Fibroblast of lung (primary cell): ENCODE measurements around the gene BCL11A. TPM values are rescaled to one million over a fixed set of nuclear protein-coding genes. Genes with fewer than 3 reads are reported as not detected.

ENCODE experiments used
- DNase-seq, 2 donors: peaks; one replicate each; pipeline versions ENCODE4 v3.0.0 to v3.0.0-alpha.2; 2010; ENCODE audit warnings: low read depth in 2 of 2
- H2AFZ ChIP-seq: 2 replicates; pipeline ENCODE4 v1.5.1; 2012; ENCODE audit warnings: low read length, control low read depth, inconsistent platforms
- H3K27ac ChIP-seq: 2 replicates; pipeline ENCODE4 v1.5.1; 2011; ENCODE audit warnings: low read length, control low read depth; ENCODE audit not compliant: insufficient read depth
- H3K27me3 ChIP-seq: 2 replicates; pipeline ENCODE4 v1.5.1; 2011; ENCODE audit warnings: mild to moderate bottlenecking, low read length; ENCODE audit not compliant: control insufficient read depth, insufficient read depth
- H3K36me3 ChIP-seq: 2 replicates; pipeline ENCODE4 v1.5.1; 2011; ENCODE audit warnings: low read length; ENCODE audit not compliant: control insufficient read depth, insufficient read depth
- H3K4me1 ChIP-seq: 2 replicates; pipeline ENCODE4 v1.5.1; 2011; ENCODE audit warnings: low read length; ENCODE audit not compliant: control insufficient read depth, insufficient read depth; ENCODE audit errors: extremely low read depth
- H3K4me2 ChIP-seq: 2 replicates; pipeline ENCODE4 v1.5.1; 2011; ENCODE audit warnings: low read length, control low read depth; ENCODE audit not compliant: insufficient read depth; ENCODE audit errors: extremely low read depth
- H3K4me3 ChIP-seq, 4 experiments: fragments of 200-600 bp in 1 of 4; sonication (generic) in 1 of 4; replicated peaks in 1 of 4; 2 replicates each; pipeline ENCODE4 v1.5.1; 2011 to 2016; ENCODE audit warnings: low read length in 4 of 4, low read depth in 3 of 4, mild to moderate bottlenecking in 3 of 4, control low read depth in 2 of 4, inconsistent platforms in 1 of 4, mixed read lengths in 1 of 4; ENCODE audit not compliant: insufficient read depth in 1 of 4; ENCODE audit errors: control extremely low read depth in 1 of 4
- H3K79me2 ChIP-seq: 2 replicates; pipeline ENCODE4 v1.5.1; 2012; ENCODE audit warnings: mild to moderate bottlenecking, low read length, inconsistent platforms; ENCODE audit not compliant: control insufficient read depth, insufficient read depth
- H3K9ac ChIP-seq: 2 replicates; pipeline ENCODE4 v1.5.1; 2011; ENCODE audit warnings: mild to moderate bottlenecking, low read length, control low read depth; ENCODE audit not compliant: insufficient read depth
- H3K9me3 ChIP-seq: 2 replicates; pipeline ENCODE4 v1.5.1; 2012; ENCODE audit warnings: low read depth, low read length; ENCODE audit not compliant: control insufficient read depth, insufficient read depth
- H4K20me1 ChIP-seq: 2 replicates; pipeline ENCODE4 v1.5.1; 2011; ENCODE audit warnings: low read length; ENCODE audit not compliant: control insufficient read depth, insufficient read depth; ENCODE audit errors: extremely low read depth
- CTCF ChIP-seq, 2 donors: IDR thresholded peaks in 1 of 2; conservative IDR thresholded peaks in 1 of 2; 1 replicate in 1 of 2; 2 replicates in 1 of 2; pipeline ENCODE4 v1.5.1; 2011 to 2012; ENCODE audit warnings: low read length in 2 of 2, control low read depth in 1 of 2, inconsistent platforms in 1 of 2, low read depth in 1 of 2, mild to moderate bottlenecking in 1 of 2
- EZH2 ChIP-seq: IDR thresholded peaks from 2 replicates; pipeline ENCODE4 v1.5.1; 2012; ENCODE audit warnings: low read length, control low read depth, mild to moderate bottlenecking; ENCODE audit errors: missing control alignments
- polyA plus RNA-seq, 2 donors: library from polyadenylated mRNA; depleted of rRNA in 1 of 2; stranded (reverse) in 1 of 2; unstranded in 1 of 2; fragments of >200 nt; gene quantifications; 2 replicates each; pipeline ENCODE4 v1.2.1, GENCODE V29; 2011 to 2012; ENCODE audit warnings: missing spikeins in 1 of 2
- total RNA-seq: library from RNA; depleted of rRNA; stranded (reverse); fragments of >200 nt; gene quantifications from 2 replicates; pipeline ENCODE4 v1.2.1, GENCODE V29; 2014

BCL11A gene
- total and polyA plus RNA-seq, 2 donors (not counting 1 experiment from before 2014, with no cell fraction given), result 0.09 to 0.17 TPM

- Histone ChIP-seq H3K9ac (no peak overlapping the region), H3K9me3 (no peaks in the 10 kb centered on the region), H3K79me2 (no peaks in the 10 kb centered on the region), H4K20me1 (no peaks in the 10 kb centered on the region), H3K27ac (no peak overlapping the region), H3K27me3 (no peaks in the 10 kb centered on the region), H2AFZ (no peak overlapping the region), H3K4me1 (no peaks in the 10 kb centered on the region), H3K4me3 (no peak overlapping the region), H3K36me3 (no peaks in the 10 kb centered on the region), H3K4me2 (no peak overlapping the region)
- DNase-seq, result no peak
- TF ChIP-seq EZH2, result no peak
- no peak for TF ChIP-seq CTCF (conservative IDR thresholded peaks at IDR 0.05 in 1 of 2, IDR thresholded peaks at IDR 0.05 in 1 of 2; ENCODE audit: low read depth in 1 of 2, low read length in 2 of 2)
Measured at GRCh38 chr2:60460577-60461420, 92.7 kb downstream of the BCL11A start.

- Histone ChIP-seq H3K9ac (no peak overlapping the region), H3K4me1 (no peaks in the 10 kb centered on the region), H3K79me2 (no peaks in the 10 kb centered on the region), H2AFZ (no peak overlapping the region), H3K4me2 (no peak overlapping the region), H3K9me3 (no peaks in the 10 kb centered on the region), H4K20me1 (no peaks in the 10 kb centered on the region), H3K27ac (no peak overlapping the region), H3K27me3 (no peaks in the 10 kb centered on the region), H3K4me3 (no peak overlapping the region), H3K36me3 (no peaks in the 10 kb centered on the region)
- no peak for DNase-seq
- TF ChIP-seq CTCF (conservative IDR thresholded peaks at IDR 0.05 in 1 of 2, IDR thresholded peaks at IDR 0.05 in 1 of 2; ENCODE audit: low read depth in 1 of 2, low read length in 2 of 2) (no peak), EZH2 (no peak)
Measured at GRCh38 chr2:60459851-60460250, 93.6 kb downstream of the BCL11A start.

- Histone ChIP-seq H2AFZ (no peak overlapping the region), H3K79me2 (no peaks in the 10 kb centered on the region), H3K9ac (no peak overlapping the region), H3K27me3 (no peaks in the 10 kb centered on the region), H3K36me3 (no peaks in the 10 kb centered on the region), H3K27ac (no peak overlapping the region), H3K4me3 (no peak overlapping the region), H3K9me3 (no peaks in the 10 kb centered on the region), H3K4me2 (no peak overlapping the region), H3K4me1 (no peaks in the 10 kb centered on the region), H4K20me1 (no peaks in the 10 kb centered on the region)
- TF ChIP-seq EZH2 (no peak), CTCF (conservative IDR thresholded peaks at IDR 0.05 in 1 of 2, IDR thresholded peaks at IDR 0.05 in 1 of 2; ENCODE audit: low read depth in 1 of 2, low read length in 2 of 2) (no peak)
- DNase-seq, result no peak
Measured at GRCh38 chr2:60456115-60456770, 97.2 kb downstream of the BCL11A start.
